Activated naive CD8-positive, alpha-beta T cell treated with anti-CD3 and anti-CD28 coated beads, Interleukin-2, amount 10 ng/mL, durations not matched to agents 7 days and 5 days (primary cell): ENCODE measurements around the gene RB1. TPM values are rescaled to one million over a fixed set of nuclear protein-coding genes. Genes with fewer than 3 reads are reported as not detected.

ENCODE experiments used
- ATAC-seq: fragments of 150-1000 bp; cut with Tn5 transposase; one replicate; pipeline ENCODE4 v1.10.0; 2021; ENCODE audit warnings: low read depth, moderate library complexity
- POLR2A ChIA-PET: fragments of 350-600 bp; sonication (Branson Sonifier 250); formaldehyde crosslinking; loops from one replicate; lab custom pipeline; 2021; ENCODE audit warnings: antibody characterized with exemption; lab: Charles Lee
- DNase-seq: peaks from one replicate; pipeline ENCODE4 v3.0.0; 2021
- H3K27ac Mint-ChIP-seq: one replicate; pipeline ENCODE4 v1.8.0; 2022; ENCODE audit warnings: mild to moderate bottlenecking, mixed read lengths
- H3K27me3 Mint-ChIP-seq: one replicate; pipeline ENCODE4 v1.8.0; 2022; ENCODE audit warnings: mild to moderate bottlenecking, moderate library complexity, mixed read lengths
- H3K36me3 Mint-ChIP-seq: one replicate; pipeline ENCODE4 v1.8.0; 2021; ENCODE audit warnings: mild to moderate bottlenecking, mixed read lengths
- H3K4me1 Mint-ChIP-seq: one replicate; pipeline ENCODE4 v1.8.0; 2021; ENCODE audit warnings: mixed read lengths
- H3K4me3 Mint-ChIP-seq: one replicate; pipeline ENCODE4 v1.8.0; 2022; ENCODE audit warnings: mild to moderate bottlenecking, moderate library complexity, mixed read lengths
- H3K9me3 Mint-ChIP-seq: one replicate; pipeline ENCODE4 v1.8.0; 2021; ENCODE audit warnings: mixed read lengths
- total RNA-seq, 2 experiments: library from RNA; stranded (reverse); gene quantifications; one replicate each; pipeline ENCODE4 v1.2.3, GENCODE V29; 2021

RB1 gene
- total RNA-seq, 2 experiments from 2014 or later: 40.6 to 42.4 TPM

GRCh38 chr13:48528720-48529119 lies 225.2 kb downstream of the RB1 start:
- H3K27me3 Mint-ChIP-seq: peaks cover 3% of the 10 kb centered on the region
- H3K4me3 Mint-ChIP-seq: no peak overlapping the region
- DNase-seq (no peak), ATAC-seq (no peak)
- peaks cover 1% of the 10 kb centered on the region for H3K9me3 Mint-ChIP-seq
- H3K36me3 Mint-ChIP-seq: peaks cover 14% of the 10 kb centered on the region
- POLR2A ChIA-PET: interaction anchor here (1.2 kb wide), 1 partner anchor 36 kb away, joined by 4 read pairs; no protein-coding TSS in a partner anchor
- H3K4me1 Mint-ChIP-seq: peaks cover 29% of the 10 kb centered on the region
- H3K27ac Mint-ChIP-seq: no peak overlapping the region

GRCh38 chr13:48530833-48531232 lies 227.3 kb downstream of the RB1 start:
- peak overlapping the region; percentile 98 for H3K27ac Mint-ChIP-seq
- H3K27me3 Mint-ChIP-seq: peaks cover 2% of the 10 kb centered on the region
- POLR2A ChIA-PET: interaction anchor here (0.8 to 2.8 kb wide), 2 partner anchors 31 to 42 kb away, joined by 4 to 40 read pairs; no protein-coding TSS in a partner anchor
- no peak for DNase-seq
- H3K4me1 Mint-ChIP-seq: peaks cover 36% of the 10 kb centered on the region
- no peak for ATAC-seq
- peaks cover 11% of the 10 kb centered on the region for H3K9me3 Mint-ChIP-seq
- peaks cover 19% of the 10 kb centered on the region for H3K36me3 Mint-ChIP-seq
- peak overlapping the region; percentile 93 for H3K4me3 Mint-ChIP-seq

Other genes starting within 250 kb of the RB1 start
- gene MED4, start 208.6 kb upstream of the RB1 start, total RNA-seq: 10 to 100 TPM; 56.1 TPM
- gene ITM2B, start 70.5 kb upstream of the RB1 start, total RNA-seq: 100 to 1,000 TPM; 385 to 429 TPM
- 10 to 100 TPM; 48.1 to 55.4 TPM for gene LPAR6, start 109.4 kb downstream of the RB1 start, total RNA-seq
- gene RCBTB2, start 229.3 kb downstream of the RB1 start, total RNA-seq: 10 to 100 TPM; 18.3 to 21.5 TPM